GM18907 (cell line): ENCODE measurements around the gene HDAC10.
A peak's percentile ranks its signal among the peaks of the same experiment; 100 is the strongest.

Experiments used
- ATAC-seq: cut with Tn5 transposase; IDR thresholded peaks from one replicate; pipeline ENCODE4 v1.9.1; 2021; ENCODE audit warnings: mild to moderate bottlenecking, moderate library complexity; ENCODE audit not compliant: unreplicated experiment

The HDAC10 gene

DNA sequence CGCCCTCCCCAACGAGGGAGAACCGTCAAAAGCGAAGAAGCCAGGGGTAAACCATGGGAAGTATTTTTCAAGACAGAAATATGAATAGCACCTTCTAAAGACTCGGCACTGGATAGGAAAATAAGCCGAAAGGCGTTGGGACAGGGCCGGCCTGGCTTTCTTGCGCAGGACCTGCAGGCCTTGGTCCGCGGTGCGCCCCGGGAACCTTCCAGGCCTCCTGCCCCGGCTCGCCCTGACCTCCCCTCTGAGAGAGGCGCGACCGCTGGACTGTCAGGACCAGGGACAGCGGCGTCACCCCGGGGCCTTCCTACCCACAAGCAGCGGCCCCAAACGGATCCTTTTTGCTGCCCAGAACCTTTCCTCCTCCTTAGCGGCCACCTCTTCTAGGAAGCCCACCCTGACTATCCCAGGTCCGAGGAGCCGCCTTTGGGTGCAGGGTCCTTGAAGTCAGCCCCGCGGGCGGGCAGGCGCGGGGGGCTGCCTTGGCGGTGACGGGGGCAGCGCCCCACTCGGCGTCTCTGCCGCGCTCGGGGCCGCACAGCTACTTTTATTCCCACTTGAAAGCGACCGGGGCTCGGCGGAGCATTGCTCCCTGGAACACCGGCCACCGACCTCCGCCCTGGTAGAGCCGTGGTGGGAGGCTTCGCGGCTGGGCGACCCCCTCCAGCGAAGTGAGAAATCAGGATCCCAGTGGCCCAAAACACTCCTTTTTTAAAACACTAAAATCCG is 19.8 kb upstream of the HDAC10 start:
- ATAC-seq, result peak; percentile 31

DNA sequence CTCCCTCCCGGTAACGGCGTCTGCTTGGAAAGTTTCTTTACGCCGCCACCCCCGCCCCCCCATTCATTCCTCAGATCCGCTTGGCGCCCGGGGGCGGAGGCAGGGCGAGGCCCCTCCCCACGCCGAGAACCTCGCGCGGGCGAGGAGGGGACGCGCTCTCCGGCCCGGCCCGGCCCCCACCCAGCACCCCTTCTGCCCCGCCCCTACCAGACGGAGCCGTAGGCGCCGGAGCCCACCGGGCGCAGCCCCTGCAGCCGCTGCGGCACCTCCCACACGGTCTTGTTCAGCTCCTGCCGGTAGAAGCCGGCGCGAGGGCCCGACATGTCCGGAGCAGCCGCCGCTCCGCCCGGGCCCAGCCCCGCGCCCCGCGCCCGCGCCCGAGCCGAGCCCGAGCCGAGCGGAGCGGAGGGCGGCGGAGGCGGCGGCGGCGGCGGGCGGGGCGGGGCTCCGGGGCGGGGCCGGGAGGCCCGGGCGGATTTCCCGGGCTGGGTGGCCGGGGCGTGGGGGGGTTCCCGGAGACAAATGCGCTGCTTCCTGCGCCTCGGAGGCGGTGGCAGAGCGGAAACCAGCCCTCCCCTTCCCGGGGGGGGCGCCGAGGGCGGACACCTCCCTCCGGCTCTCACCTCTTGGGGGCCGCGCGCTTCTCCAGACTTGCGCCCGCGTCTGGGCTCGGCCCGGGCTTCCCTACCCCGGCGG is 19.1 kb upstream of the HDAC10 start, which contains the start of gene MAPK11:
Gene MAPK11, minus strand, starts transcription at position 411 of the 696 bp plus-strand sequence. Its CDS starts 88 bp downstream, at position 323.
- ATAC-seq, result no peak

DNA sequence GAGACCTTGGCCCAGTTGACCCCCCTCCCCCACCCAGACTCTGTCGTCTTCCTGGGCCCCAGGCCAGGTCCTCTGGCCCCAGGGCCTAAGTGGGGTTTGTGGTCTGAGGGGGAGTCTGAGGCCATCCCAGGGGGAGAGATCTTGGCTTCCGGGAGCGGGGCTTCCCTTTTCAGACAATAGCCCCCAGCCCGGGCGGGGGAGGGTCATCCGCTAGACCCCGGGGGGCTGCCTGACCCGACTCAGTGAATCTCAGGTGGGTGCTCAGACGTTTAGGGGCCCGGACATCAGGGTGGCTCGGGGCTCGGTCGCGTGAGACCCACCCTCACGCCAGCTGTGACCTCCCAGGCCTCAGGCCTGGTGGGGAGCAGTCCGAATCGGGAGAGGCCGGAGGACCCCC is 18.5 kb upstream of the HDAC10 start:
- no peak for ATAC-seq

GRCh38 chr22:50268655-50269113 is 17.6 kb upstream of the HDAC10 start:
- ATAC-seq, result no peak

DNA sequence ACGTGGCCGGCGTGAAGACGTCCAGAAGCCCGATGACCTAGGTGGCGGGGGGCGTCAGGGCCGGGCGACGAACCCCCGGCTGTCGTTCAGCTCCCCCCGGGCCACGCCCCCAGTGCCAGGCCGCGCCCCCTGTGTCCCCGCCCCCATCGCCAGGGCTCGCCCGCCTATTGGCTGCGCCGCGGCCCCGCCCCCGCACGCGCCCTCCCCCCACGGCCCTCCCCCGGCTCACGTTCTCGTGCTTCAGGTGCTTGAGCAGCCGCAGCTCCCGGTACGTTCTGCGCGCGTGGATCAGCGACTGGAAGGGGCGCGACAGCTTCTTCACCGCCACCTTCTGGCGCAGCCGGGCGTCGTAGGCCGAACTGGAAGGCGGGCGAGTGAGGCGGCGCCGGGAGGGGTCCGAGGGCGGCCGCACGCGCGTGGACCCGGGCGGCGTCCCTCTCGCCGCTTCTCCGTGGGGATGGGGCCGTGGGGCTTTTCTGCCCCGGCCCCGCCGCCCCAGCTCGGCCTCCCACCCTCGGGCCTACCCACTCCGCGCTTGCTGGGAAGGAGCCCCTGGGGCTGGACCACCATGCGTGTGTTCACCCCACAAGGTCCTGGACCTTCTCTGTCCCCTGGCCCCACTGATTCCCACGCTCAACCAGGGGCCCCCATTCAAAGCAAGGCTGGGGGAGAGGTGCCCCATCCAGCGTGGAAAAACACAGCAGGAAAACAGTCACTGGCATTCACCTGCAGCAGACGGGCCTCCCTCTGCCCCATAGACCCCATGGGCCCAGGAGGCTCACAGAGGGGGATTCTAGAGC is 16.7 kb upstream of the HDAC10 start:
- no peak for ATAC-seq

DNA sequence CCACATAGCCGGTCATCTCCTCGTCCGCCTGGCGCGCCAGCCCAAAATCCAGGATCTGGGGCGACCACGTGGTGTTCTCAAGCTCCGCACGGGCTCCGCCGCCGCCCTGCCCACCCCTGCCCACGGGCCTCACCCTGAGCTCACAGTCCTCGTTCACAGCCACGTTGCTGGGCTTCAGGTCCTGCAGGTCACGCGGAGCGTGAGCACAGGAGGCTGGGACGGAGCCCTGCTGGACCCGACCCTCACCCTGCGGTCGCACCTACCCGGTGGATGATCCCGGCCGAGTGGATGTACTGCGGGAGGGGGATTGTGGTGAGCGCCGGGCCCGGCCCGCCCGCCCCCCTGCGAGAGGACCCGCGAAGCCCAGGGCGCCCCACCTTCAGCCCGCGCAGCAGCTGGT is 15.9 kb upstream of the HDAC10 start:
- no peak for ATAC-seq

DNA sequence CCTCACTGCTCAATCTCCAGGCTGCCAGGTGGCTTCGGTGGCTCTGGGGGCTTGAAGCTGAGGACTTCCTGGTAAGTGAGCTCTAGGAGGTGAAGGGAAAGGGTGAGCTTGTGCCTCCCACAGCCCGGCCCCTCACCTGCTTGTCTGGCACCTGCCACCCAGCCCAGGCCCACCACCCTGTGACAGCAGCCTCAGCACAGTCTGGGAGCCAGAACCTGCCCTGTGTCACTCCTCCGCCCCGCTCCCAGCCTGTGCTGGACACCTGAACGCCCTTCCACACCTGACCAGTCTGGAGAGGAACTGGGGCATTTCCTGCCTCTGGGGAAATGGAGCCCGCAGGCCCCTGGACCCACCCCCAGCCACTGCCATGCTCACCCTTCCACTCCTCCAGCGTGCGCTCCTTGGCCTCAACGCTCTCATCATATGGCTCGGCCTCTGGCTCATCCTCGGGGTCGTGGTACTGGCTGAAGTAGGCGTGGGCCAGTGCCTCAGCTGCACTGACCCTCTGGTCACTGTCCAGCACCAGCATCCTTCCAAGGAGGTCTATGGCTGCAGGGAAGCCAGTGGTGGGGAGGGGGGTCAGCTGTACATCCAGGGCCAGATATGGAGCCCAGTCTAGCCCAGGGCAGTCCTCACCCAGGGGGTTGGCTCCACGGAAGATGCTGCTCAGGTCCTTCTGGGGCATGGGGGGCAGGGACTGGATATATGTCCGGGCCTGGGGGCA is 14.0 kb upstream of the HDAC10 start:
- ATAC-seq, result no peak

GRCh38 chr22:50264104-50264745 is 13.2 kb upstream of the HDAC10 start:
- ATAC-seq, result no peak

DNA sequence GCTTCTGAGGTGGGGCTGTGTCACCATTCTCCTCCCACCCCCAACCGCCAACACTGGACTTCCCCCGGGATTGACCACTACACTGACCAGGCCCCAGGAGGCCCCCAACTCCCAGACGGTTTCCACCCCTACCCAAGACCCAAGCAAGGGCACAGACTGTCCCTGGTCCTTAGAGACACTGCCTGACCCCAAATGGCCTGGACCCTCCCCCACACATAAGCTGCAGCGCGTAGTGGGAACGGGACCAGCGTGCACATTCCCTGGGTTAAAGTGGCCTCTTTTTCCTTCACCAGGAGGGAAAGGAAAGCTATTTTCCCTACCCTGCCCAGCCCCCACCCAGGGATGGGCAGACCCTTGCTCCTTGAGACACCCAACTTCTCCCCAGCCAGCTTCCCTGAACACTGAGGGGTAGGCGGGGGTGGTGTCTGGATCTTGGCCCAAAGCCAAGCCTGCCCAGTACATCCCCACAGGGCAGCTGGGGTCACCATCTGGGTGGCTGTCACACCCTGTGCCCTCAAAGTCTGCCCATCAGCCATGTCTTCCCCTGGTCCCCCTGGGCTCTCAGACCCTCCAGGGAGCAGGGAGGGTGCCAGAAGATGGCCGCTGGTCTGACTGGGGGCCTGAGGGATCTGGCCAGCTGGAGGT is 12.0 kb upstream of the HDAC10 start:
- no peak for ATAC-seq

DNA sequence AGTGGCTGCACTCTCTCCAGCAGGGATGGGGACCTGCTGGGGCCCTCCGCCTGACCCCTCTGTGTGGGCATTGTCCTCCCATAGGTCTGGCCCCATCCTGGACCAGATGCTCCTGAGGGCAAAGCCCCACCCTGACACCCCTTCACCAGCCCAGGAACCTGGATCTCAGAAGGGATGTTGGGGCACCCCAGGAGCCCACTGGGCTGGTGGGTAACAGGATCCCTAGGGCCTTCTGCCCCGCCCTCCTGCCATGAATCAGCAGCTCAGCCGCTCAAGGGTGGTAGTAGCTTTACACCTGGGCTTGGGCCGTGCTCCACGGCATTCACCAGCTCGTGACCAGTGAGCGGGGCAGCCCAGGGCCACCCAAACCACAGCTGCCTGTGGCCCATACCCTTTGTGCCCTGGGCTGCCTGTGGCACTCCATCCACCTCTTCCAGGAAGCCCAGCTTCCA is 11.4 kb upstream of the HDAC10 start:
- no peak for ATAC-seq

DNA sequence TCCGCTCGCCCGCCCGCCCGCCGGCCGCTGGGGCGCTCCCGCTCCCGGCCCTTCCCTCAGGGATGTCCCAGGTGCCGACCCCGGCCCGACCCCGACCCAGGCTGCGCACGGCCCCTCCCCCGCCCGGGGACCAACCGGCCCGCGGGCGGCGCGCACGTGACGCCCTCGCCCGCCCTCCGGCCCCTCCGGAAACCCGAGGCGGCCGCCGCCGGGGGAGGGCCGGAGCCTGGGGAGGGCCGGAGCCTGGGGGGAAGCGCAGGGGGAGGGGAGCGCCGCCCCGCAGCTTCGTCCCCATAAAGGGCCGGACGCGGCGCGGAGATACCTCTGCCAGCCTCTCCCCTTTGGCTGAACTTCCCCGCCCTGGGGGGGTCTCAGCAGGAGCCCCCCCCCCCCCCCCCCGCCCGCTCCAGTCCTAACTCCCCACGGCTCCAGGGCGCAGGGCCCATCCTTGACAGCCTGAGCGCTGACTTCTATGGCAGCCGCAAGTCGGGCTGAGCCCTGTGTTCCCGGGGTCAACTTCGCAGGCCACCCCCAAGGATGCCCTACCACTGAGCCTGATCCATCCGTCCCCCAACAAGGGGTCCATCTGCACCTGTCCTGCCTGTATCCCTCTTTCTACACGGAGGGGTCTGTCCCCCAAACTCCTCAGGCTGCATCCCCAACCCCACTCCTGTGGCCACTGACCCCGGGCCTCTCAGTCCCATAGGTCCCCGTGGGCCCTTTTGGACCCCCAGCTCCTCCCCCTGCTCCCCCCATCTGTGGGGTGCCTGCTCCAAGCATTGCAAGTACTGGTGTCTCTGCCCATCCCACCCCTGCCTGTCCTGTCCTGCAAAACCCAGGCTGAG is 10.8 kb upstream of the HDAC10 start, which contains the start of gene MAPK12:
Gene MAPK12, minus strand, starts transcription at position 69 of the 845 bp plus-strand sequence. CDS start 174 bp downstream, outside the sequence.
- ATAC-seq, result no peak

- no peak for ATAC-seq
Measured at GRCh38 chr22:50260801-50261614, 9.9 kb upstream of the HDAC10 start.

DNA sequence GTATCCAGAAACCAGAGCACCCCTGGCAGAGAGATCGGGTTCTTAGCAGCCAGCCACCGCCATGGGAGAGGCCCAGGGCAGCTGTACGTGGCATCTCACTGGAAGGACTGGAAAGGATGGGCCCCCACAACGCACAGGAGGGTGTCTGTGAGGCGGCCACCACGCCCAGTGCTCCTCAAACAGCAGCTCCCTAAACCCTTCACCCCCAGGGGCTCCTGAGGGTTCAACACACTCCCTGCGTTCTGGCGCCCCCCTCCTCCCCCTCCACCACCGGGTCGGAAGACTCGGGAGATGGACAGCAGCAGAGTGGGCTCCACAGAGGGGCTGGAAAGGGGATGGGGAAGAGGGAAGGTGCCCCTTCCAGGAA is 9.4 kb upstream of the HDAC10 start:
- no peak for ATAC-seq

DNA sequence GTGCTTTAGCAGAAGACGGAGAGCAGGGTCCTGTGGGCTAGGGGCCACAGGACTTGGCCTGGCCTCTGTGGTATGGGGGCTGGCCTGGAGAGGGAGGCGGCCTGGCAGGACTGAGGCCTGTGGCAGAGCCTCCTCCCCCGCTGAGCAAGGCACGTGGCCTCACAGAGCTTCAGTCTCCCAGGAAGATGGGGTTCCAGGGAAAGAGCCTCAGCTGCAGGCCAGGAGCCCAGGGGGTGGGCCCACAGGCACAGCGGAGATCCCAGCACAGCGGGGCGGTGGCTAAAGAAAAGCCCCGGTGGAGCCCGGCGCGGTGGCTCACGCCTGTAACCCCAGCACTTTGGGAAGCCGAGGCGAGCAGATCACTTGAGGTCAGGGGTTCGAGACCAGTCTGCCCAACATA is 8.2 kb upstream of the HDAC10 start:
- ATAC-seq, result no peak

GRCh38 chr22:50258361-50259292 is 7.6 kb upstream of the HDAC10 start:
- ATAC-seq, result no peak

DNA sequence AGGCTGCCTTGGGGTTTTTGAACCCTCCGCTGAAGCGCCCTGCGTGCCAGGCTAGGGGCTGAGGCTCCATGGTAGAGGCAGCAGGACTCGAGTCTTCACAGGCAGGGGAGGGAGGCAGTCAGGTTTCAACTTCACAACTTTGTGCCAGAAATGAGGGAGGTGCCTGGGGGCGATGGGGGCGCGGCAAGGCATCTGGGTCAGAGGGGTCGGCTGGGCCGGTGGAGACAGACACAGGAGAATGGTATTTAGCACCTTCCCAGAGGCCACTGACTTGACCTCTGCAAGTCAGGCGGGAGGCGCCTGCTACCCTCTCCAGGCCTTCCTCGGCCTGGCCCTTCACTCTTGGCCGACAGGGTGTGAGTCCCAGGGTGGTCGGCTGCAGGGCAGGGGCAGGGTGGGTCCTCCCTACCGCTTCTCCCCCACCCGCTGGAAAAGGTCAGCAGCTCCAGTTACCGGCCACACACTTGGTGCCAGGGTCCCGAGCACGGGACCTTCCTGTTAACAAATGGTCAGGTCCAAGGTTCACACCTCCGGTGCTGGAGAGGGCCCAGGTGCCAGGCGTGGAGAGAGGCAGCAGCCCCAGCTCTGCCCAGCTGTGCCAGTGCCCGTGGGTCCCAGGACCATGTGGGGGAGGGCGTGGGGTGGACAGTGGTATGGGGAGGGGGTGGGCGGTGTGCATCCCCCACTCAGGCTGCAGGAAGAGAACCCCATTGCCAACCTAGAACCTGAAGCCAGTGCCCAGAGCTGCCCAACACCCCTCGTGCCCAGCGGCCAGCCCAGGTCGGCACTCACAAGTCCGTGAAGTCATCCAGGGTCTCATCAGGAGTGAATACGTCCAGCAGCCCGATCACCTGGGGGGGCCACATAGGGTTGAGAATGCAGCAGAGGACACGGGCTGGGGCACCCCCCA is 6.6 kb upstream of the HDAC10 start:
- no peak for ATAC-seq
